Spleen (tissue), 13 donors: ENCODE results near the gene APPL1. TPM values are rescaled to one million over a fixed set of nuclear protein-coding genes. Genes with fewer than 3 reads are reported as not detected.
A peak's percentile ranks its signal among the peaks of the same experiment; 100 is the strongest.

ENCODE experiments used
- DNase-seq: peaks from one replicate; pipeline ENCODE4 v3.0.0-alpha.2; 2020
- H3K27ac ChIP-seq, 8 donors: fragments of 200-600 bp; sonication (generic) in 7 of 8; 1 replicate in 4 of 8; 2 replicates in 4 of 8; pipeline versions ENCODE4 v1.5.0 to v1.8.0; 2016 to 2021; ENCODE audit warnings: inconsistent platforms in 4 of 8, mild to moderate bottlenecking in 4 of 8, moderate library complexity in 1 of 8
- H3K27me3 ChIP-seq, 7 donors: fragments of 200-600 bp; sonication (generic) in 6 of 7; replicated peaks in 1 of 7; 1 replicate in 4 of 7; 2 replicates in 3 of 7; pipeline versions ENCODE4 v1.5.0 to v1.8.0; 2016 to 2021; ENCODE audit warnings: inconsistent platforms in 3 of 7, mild to moderate bottlenecking in 1 of 7
- H3K36me3 ChIP-seq, 6 donors: fragments of 200-600 bp; sonication (generic) in 5 of 6; 1 replicate in 4 of 6; 2 replicates in 2 of 6; pipeline versions ENCODE4 v1.5.0 to v1.8.0; 2016 to 2021; ENCODE audit warnings: inconsistent platforms in 2 of 6
- H3K4me1 ChIP-seq, 6 donors: fragments of 200-600 bp; sonication (generic) in 5 of 6; 1 replicate in 3 of 6; 2 replicates in 3 of 6; pipeline versions ENCODE4 v1.5.0 to v1.8.0; 2016 to 2021; ENCODE audit warnings: inconsistent platforms in 3 of 6
- H3K4me3 ChIP-seq, 8 donors: fragments of 200-600 bp; sonication (generic) in 7 of 8; 1 replicate in 4 of 8; 2 replicates in 4 of 8; pipeline versions ENCODE4 v1.5.0 to v1.8.0; 2016 to 2021; ENCODE audit warnings: inconsistent platforms in 4 of 8, mild to moderate bottlenecking in 4 of 8, moderate library complexity in 2 of 8
- H3K9me3 ChIP-seq, 8 donors: fragments of 200-600 bp; sonication (generic) in 7 of 8; 1 replicate in 4 of 8; 2 replicates in 4 of 8; pipeline versions ENCODE4 v1.5.0 to v1.8.0; 2016 to 2021; ENCODE audit warnings: inconsistent platforms in 4 of 8
- CTCF ChIP-seq, 11 experiments: fragments of 200-600 bp in 7 of 11; fragments of 450-650 bp in 4 of 11; sonication (generic) in 4 of 11; IDR thresholded peaks in 8 of 11; conservative IDR thresholded peaks in 3 of 11; 1 replicate in 7 of 11; 2 replicates in 4 of 11; pipeline versions ENCODE4 v1.4.0 to v1.8.0; 2016 to 2021; ENCODE audit warnings: antibody characterized with exemption in 11 of 11, inconsistent platforms in 4 of 11, mild to moderate bottlenecking in 1 of 11
- POLR2A ChIP-seq, 3 donors: fragments of 450-650 bp; IDR thresholded peaks; one replicate each; pipeline ENCODE4 v1.5.1; 2017; ENCODE audit warnings: antibody characterized with exemption in 3 of 3, mild to moderate bottlenecking in 1 of 3
- POLR2AphosphoS5 ChIP-seq, 3 donors: sonication (generic); formaldehyde crosslinking; IDR thresholded peaks; one replicate each; pipeline ENCODE4 v1.5.1; 2017; ENCODE audit warnings: antibody characterized with exemption in 3 of 3
- whole genome bisulfite sequencing, 5 donors: extraction: QIAGEN DNeasy Blood & Tissue Kit in 3 of 5; methylation state at CpG; one replicate each; pipeline versions ENCODE4 v1.1.5 to v1.1.7; 2013 to 2018; 5-methylcytosine and 5-hydroxymethylcytosine counted together
- intact Hi-C: fragments of 100-400 bp; cut with DNase I; formaldehyde crosslinking; loops from one replicate; pipeline ENCODE4 v1.15.0; 2023; ENCODE audit warnings: low total_unique reads
- long read RNA-seq, 2 donors: transcript quantifications; one replicate each; lab custom pipeline, GENCODE V29; 2026
- polyA plus RNA-seq, 3 donors: library from polyadenylated mRNA; stranded (reverse); fragments of 200-250 nt; gene quantifications; one replicate each; pipeline ENCODE4 v1.2.1, GENCODE V29; 2013
- total RNA-seq, 7 donors: library from RNA; depleted of rRNA in 3 of 7; stranded (reverse); fragments of >200 nt in 3 of 7; fragmentation: NEBNext Ultra II Directional in 4 of 7; extraction: Animal tissue kit (Norgen Biotek cat#: 25700) in 4 of 7; gene quantifications; one replicate each; pipeline versions ENCODE4 v1.1.0 to v1.2.1, GENCODE V29; 2016 to 2021
- donor health status: healthy with polysubstance abuse.
- donor health status: DM: no; HTN: no; CAD: no; lungs with moderate emphysema.
- donor health status: DM: no; HTN: no; CAD: no.
- donor health status: Bipolar disorder and iron deficiency.
- donor health status: healthy.
- donor health status: DM: no; HTN: no; CAD: no.
- donor health status: DM: yes; HTN: yes; CAD: no.

The APPL1 gene
- total RNA-seq (10 to 100 TPM; 40.4 to 49.5 (median 42.6) TPM), polyA plus RNA-seq (10 to 100 TPM; 10.0 to 14.8 (median 12.7) TPM)
- long read RNA-seq, donor 1, full-length matches to known transcripts = 7 of 7 reads
- long read RNA-seq, donor 1, partial matches to known transcripts = 0 of 7 reads
- long read RNA-seq, donor 1, other reads (novel, unspliced or antisense) = 0 of 7 reads
- long read RNA-seq, donor 2, full-length matches to known transcripts = 4 of 4 reads
- long read RNA-seq, donor 2, partial matches to known transcripts = 0 of 4 reads
- long read RNA-seq, donor 2, other reads (novel, unspliced or antisense) = 0 of 4 reads

- TF ChIP-seq POLR2AphosphoS5 (IDR thresholded peaks at IDR 0.05) (peak; percentile 96 to 97 (median 96)), CTCF (IDR thresholded peaks at IDR 0.05 in 8 of 11, conservative IDR thresholded peaks at IDR 0.05 in 3 of 11) (peak in 3 of 11 experiments; percentile 18 to 41 (median 26)), POLR2A (IDR thresholded peaks at IDR 0.05) (peak in 1 of 3 donors; percentile 74)
- intact Hi-C loops = no loop called here
- peak within 1 kb of the TSS; percentile 57 to 96 (median 92) for H3K27ac ChIP-seq
These were observed at the start of gene APPL1 for GRCh38 chr3:57227204-57227929. Gene APPL1, plus strand, starts transcription at chr3:57227729. Its CDS starts 155 bp downstream, at chr3:57227884.

GRCh38 chr3:57179580-57180410 is 47.7 kb upstream of the APPL1 start:
- Histone ChIP-seq H3K27ac (no peak overlapping the region), H3K4me3 (no peak overlapping the region), H3K27me3 (no peaks in the 10 kb centered on the region), H3K9me3 (no peaks in the 10 kb centered on the region), H3K36me3 (no peaks in the 10 kb centered on the region), H3K4me1 (peaks cover 0 to 5% (median 0%) of the 10 kb centered on the region in 6 donors)
- TF ChIP-seq POLR2AphosphoS5 (IDR thresholded peaks at IDR 0.05) (no peak), CTCF (IDR thresholded peaks at IDR 0.05 in 8 of 11, conservative IDR thresholded peaks at IDR 0.05 in 3 of 11) (peak in 2 of 11 experiments; percentile 22 to 23)
- DNase-seq = no peak
- WGBS, 5 donors = 69 to 83% (median 79%) methylated on average over 5 of the region's 5 CpGs
- intact Hi-C loops = no loop called here

More at GRCh38 chr3:57227204-57227929, at the start of gene APPL1:
- DNase-seq = peak; percentile 98
- Histone ChIP-seq H3K4me3 (peak within 1 kb of the TSS; percentile 72 to 97 (median 86)), H3K36me3 (no peaks in the 10 kb centered on the region), H3K27me3 (no peaks in the 10 kb centered on the region), H3K4me1 (peaks cover 12 to 66% (median 36%) of the 10 kb centered on the region in 6 donors), H3K9me3 (no peaks in the 10 kb centered on the region)
- 1% methylated on average over 18 to 71 of the region's 71 CpGs for WGBS, 5 donors

GRCh38 chr3:57184526-57184925 is 43.0 kb upstream of the APPL1 start:
- intact Hi-C loops = no loop called here
- no peak overlapping the region for H3K4me3 ChIP-seq
- H3K27ac ChIP-seq = no peak overlapping the region
- no peaks in the 10 kb centered on the region for H3K36me3 ChIP-seq
- H3K4me1 ChIP-seq = no peaks in the 10 kb centered on the region
- TF ChIP-seq POLR2A (IDR thresholded peaks at IDR 0.05) (no peak), POLR2AphosphoS5 (IDR thresholded peaks at IDR 0.05) (no peak), CTCF (IDR thresholded peaks at IDR 0.05 in 8 of 11, conservative IDR thresholded peaks at IDR 0.05 in 3 of 11) (no peak)
- H3K9me3 ChIP-seq = no peaks in the 10 kb centered on the region
- 61 to 77% (median 67%) methylated on average over 6 of the region's 6 CpGs for WGBS, 5 donors
- no peak for DNase-seq
- H3K27me3 ChIP-seq = no peaks in the 10 kb centered on the region
